Stimulated activated CD4-positive, alpha-beta T cell treated with anti-CD3 and anti-CD28 coated beads, Interleukin-15, amount 100 ng/mL, for 1 hour (primary cell): ENCODE measurements around the gene LLGL2.
A peak's percentile ranks its signal among the peaks of the same experiment; 100 is the strongest.
"Not testable (repeated sequence)": the region's sequence is repeated elsewhere in the genome, so short reads cannot be mapped to it uniquely, and the experiment has no call there.

ENCODE experiments used
- DNase-seq, 2 donors: peaks; one replicate each; pipeline ENCODE4 v3.0.0-alpha.2; 2020; ENCODE audit warnings: low read depth in 1 of 2, low spot score in 1 of 2

LLGL2 gene

GRCh38 chr17:75524970-75525805 lies at the start of gene LLGL2:
Gene LLGL2, plus strand, starts transcription at chr17:75525697. Its CDS starts 17,730 bp downstream, at chr17:75543427.
- peak; percentile 76 to 79 for DNase-seq

- no peak for DNase-seq
Measured at GRCh38 chr17:75475851-75476250, 49.6 kb upstream of the LLGL2 start.

GRCh38 chr17:75476271-75476671 lies 49.2 kb upstream of the LLGL2 start:
- no peak for DNase-seq

- no peak for DNase-seq
Measured at GRCh38 chr17:75476752-75477489, 48.6 kb upstream of the LLGL2 start.

GRCh38 chr17:75477490-75477862 lies 48.0 kb upstream of the LLGL2 start:
- DNase-seq, result not testable (repeated sequence)

GRCh38 chr17:75478508-75478907 lies 47.0 kb upstream of the LLGL2 start:
- no peak for DNase-seq

- DNase-seq, result no peak
Measured at GRCh38 chr17:75480281-75480680, 45.2 kb upstream of the LLGL2 start.

GRCh38 chr17:75481194-75482068 lies 44.1 kb upstream of the LLGL2 start:
- no peak for DNase-seq

- DNase-seq, result no peak
Measured at GRCh38 chr17:75482098-75482942, 43.2 kb upstream of the LLGL2 start.

GRCh38 chr17:75485688-75486087 lies 39.8 kb upstream of the LLGL2 start:
- no peak for DNase-seq

- no peak for DNase-seq
Measured at GRCh38 chr17:75486151-75486550, 39.3 kb upstream of the LLGL2 start.

- DNase-seq, result no peak
Measured at GRCh38 chr17:75486951-75487350, 38.5 kb upstream of the LLGL2 start.

GRCh38 chr17:75487351-75488070 lies 38.0 kb upstream of the LLGL2 start:
- no peak for DNase-seq

GRCh38 chr17:75488693-75489510 lies 36.6 kb upstream of the LLGL2 start:
- DNase-seq, result no peak

- DNase-seq, result no peak
Measured at GRCh38 chr17:75489511-75489955, 36.0 kb upstream of the LLGL2 start.

GRCh38 chr17:75490173-75490743 lies 35.2 kb upstream of the LLGL2 start:
- DNase-seq, result no peak

- DNase-seq, result no peak
Measured at GRCh38 chr17:75490953-75491649, 34.4 kb upstream of the LLGL2 start.

- no peak for DNase-seq
Measured at GRCh38 chr17:75491680-75492079, 33.8 kb upstream of the LLGL2 start.
